Mucosa of stomach (tissue), 1 donor: ENCODE data around the gene HMGB1.

Experiments
- H3K27me3 ChIP-seq: one replicate; pipeline ENCODE4 v1.7.0; 2013; ENCODE audit warnings: mild to moderate bottlenecking, low read length; ENCODE audit not compliant: control insufficient read depth, insufficient read depth
- H3K36me3 ChIP-seq: one replicate; pipeline ENCODE4 v1.7.0; 2013; ENCODE audit warnings: low read length; ENCODE audit not compliant: control insufficient read depth, insufficient read depth
- H3K4me1 ChIP-seq: one replicate; pipeline ENCODE4 v1.7.0; 2013; ENCODE audit warnings: mild to moderate bottlenecking, low read length; ENCODE audit not compliant: control insufficient read depth, insufficient read depth
- H3K4me3 ChIP-seq: one replicate; pipeline ENCODE4 v1.7.0; 2013; ENCODE audit warnings: low read length
- H3K9ac ChIP-seq: one replicate; pipeline ENCODE4 v1.7.0; 2013; ENCODE audit warnings: mild to moderate bottlenecking, low read length, moderate library complexity
- H3K9me3 ChIP-seq: one replicate; pipeline ENCODE4 v1.7.0; 2013; ENCODE audit warnings: mild to moderate bottlenecking, low read length, moderate library complexity; ENCODE audit not compliant: control insufficient read depth
- donor health status: Pancreatic carcinoma.

The HMGB1 gene

DNA sequence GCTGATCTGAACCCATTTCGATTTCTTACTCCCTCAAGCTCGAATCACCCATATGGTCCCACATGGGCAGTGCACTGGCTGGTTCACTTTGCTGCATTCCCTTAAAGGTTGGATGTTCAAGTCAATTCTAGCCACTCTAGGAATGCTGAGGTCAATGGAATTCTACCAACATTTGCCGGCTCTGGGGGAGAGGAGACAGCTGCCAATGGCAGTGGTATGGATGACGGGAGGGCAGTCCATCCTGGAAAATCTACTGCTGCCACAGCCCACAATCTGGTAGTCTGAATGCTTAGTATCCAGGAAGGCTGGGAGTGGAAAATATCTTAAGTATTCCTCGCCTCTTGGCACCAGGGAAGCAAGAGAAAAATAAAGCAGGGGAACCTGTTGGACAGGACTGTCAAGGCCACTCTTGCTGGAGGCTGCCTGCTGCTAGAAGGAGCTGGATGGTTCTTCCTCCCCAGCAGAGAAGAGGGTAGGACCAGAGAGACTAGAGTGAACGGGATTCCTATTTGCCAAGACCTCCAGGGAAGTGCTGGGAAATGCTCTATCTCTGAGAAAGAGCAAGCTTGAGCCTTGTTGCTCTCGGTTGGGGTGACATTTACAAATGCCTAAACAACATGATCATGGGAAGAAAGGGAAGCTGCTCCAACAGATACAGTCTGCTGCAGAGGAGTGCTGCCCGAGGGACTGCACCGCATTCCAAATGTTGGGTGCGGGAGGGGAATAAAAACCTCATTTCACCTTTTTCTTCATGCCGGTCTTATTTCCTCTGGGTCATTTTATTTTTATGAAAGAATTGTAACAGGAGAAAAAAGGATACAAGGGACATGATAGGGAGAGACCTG, 20.7 kb upstream of the HMGB1 start:
- H3K36me3 ChIP-seq: no peaks in the 10 kb centered on the region
- no peaks in the 10 kb centered on the region for H3K27me3 ChIP-seq
- H3K9ac ChIP-seq: no peak overlapping the region
- no peak overlapping the region for H3K4me3 ChIP-seq
- no peaks in the 10 kb centered on the region for H3K4me1 ChIP-seq
- no peaks in the 10 kb centered on the region for H3K9me3 ChIP-seq

DNA sequence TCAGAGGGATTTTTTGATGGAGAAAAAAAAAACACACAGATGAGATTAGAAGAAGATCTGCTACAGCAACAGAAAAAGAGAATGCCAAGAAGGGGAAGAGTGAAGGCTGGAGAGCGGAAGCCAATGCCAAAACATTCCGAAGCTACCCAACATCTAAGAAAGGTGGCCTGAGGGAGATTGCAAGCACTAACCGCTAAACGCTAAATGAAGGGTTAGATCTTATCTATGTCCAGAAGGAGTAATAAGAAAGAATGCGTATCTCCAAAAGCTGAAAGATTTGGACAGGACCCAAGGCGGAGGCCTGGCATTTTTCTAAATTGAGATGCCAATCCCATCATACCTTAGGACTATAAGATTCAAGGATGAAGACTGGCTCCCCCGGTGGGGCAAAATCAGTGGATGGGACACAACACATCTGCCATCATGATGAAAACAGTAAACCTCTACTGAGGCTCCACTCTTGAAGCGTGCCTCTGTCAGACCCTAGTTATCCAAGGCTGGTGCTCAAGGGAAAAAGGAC, 15.6 kb upstream of the HMGB1 start:
- Histone ChIP-seq H3K27me3 (no peaks in the 10 kb centered on the region), H3K4me3 (no peak overlapping the region), H3K36me3 (no peaks in the 10 kb centered on the region), H3K4me1 (peaks cover 7% of the 10 kb centered on the region), H3K9me3 (no peaks in the 10 kb centered on the region), H3K9ac (no peak overlapping the region)

DNA sequence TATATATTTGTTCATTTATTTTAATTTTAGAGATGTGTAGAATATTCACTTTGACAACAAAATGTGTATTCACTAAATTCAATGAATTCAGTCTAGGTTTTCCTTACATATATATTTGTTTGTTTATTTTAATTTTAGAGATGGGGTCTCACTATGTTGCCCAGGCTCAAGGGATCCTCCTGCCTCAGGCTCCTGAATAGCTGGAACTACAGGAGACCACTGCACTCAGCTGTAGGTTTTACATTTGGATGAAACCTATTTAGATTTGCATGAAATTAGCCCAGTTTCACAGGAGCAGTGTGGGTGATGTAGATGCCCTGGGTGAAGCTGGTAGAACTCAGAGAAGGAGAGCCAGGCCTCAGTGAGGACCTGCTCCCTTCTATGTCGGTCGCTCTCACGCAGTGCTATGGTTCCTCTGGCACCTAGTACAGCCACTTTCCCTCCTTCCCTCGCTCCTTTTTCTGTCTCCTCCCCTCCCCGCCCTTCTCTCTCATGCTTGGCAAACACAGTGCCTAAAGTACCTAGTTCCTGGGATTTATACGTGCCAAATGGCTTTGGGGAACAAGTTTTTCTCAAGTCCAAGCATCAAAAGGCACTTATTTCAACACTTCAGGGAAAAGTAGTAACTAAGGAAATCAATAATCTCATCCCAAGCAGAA, 14.7 kb upstream of the HMGB1 start:
- Histone ChIP-seq H3K9me3 (no peaks in the 10 kb centered on the region), H3K36me3 (no peaks in the 10 kb centered on the region), H3K4me3 (no peak overlapping the region), H3K27me3 (no peaks in the 10 kb centered on the region), H3K4me1 (peaks cover 7% of the 10 kb centered on the region), H3K9ac (peak overlapping the region; percentile 14)

DNA sequence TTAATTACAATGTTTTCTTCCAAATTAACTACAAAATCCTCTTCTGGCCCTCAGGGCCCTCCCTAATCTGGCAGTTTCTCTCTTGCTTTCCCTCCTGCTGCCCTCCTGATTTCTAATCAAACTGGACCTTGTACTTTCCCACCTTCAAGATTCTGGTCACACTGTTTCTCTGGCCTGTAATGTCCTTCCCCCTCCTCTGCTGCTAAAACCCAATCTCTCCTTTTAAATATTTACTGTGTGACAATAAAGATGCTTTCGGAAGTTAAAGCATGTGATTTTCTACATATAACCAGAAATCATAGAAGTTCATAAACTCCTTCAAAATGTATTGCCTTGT, 14.1 kb upstream of the HMGB1 start:
- H3K27me3 ChIP-seq: no peaks in the 10 kb centered on the region

DNA sequence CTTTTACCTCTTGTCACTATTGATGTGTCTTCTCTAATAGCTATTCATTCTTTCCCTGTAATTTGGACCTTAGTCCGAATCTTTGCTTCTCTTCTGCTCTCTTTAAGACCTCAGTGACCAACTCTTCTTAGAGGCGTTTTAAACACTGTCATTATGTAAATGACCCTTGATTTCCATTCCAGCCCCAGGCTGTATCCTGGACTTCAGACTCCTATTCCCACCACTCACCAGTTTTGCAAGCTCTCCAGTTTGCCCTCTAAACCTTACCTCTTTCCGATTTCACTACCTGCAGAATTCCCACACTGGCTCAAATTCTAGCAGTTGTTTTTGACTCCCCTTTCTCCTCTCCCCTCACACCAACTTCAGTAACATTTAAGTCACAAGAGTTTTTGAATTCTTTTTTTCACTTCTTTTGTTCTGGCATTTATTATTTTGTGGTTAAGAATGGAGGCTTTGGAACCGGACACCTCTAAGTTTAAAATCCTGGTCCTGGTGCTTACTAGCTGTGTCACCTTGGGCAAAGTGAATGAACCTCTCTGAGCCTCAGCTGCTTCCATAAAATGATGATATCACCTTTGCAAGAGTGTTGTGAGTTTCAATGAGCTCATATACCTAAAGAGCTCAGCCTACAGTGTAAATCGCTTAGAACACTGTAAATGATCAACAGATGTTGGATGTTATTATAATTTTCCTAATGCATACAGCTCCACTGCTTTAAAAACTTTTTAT, 13.6 kb upstream of the HMGB1 start:
- no peaks in the 10 kb centered on the region for H3K27me3 ChIP-seq
- H3K36me3 ChIP-seq: no peaks in the 10 kb centered on the region
- no peaks in the 10 kb centered on the region for H3K9me3 ChIP-seq
- H3K4me3 ChIP-seq: no peak overlapping the region
- H3K4me1 ChIP-seq: peaks cover 7% of the 10 kb centered on the region
- no peak overlapping the region for H3K9ac ChIP-seq

More for the DNA sequence above, 14.1 kb upstream of the HMGB1 start:
- peaks cover 7% of the 10 kb centered on the region for H3K4me1 ChIP-seq
- no peak overlapping the region for H3K4me3 ChIP-seq
- H3K9me3 ChIP-seq: no peaks in the 10 kb centered on the region
- H3K36me3 ChIP-seq: no peaks in the 10 kb centered on the region
- no peak overlapping the region for H3K9ac ChIP-seq

DNA sequence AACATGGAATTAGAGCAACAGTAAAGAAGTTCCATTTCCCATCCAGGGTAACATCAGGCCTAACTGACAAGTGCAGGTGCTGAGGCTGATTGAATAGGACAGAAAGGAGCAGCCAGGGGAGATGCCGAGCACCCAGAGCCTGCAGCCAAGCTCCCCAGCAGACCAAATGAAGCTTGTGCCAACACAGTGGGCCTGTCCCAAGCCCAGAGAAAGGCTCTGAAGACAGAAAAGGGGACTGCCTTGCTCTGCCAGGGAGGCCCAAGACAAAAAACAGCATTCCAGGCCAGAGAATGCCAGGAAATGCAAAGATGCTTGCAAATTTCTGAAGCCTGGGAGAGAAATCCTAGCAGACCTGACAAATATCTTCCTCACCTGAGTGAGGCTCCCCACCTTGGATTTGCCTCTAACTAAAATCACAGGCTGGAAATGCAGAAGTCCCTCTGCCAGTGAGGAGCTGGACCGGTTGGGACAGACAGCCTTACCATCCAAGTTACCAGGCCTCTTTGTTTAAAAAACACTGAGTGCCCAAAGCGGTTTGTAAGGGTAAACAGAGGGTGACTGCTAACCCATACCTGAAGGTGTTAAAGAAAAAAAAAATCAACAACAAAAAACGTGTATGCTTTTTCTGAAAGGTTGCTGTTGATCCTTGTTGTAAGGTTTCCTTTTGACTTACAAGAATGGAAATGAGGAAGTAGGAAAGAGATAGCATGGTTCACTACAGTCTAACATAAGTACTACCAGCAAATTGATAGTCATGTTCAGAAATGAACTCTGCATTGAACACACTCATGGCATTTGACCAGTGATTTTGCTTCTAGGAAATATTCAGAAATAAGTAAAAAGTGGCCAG, 11.8 kb upstream of the HMGB1 start:
- no peaks in the 10 kb centered on the region for H3K9me3 ChIP-seq
- peaks cover 7% of the 10 kb centered on the region for H3K4me1 ChIP-seq
- H3K36me3 ChIP-seq: no peaks in the 10 kb centered on the region
- no peaks in the 10 kb centered on the region for H3K27me3 ChIP-seq
- H3K4me3 ChIP-seq: no peak overlapping the region
- H3K9ac ChIP-seq: no peak overlapping the region

DNA sequence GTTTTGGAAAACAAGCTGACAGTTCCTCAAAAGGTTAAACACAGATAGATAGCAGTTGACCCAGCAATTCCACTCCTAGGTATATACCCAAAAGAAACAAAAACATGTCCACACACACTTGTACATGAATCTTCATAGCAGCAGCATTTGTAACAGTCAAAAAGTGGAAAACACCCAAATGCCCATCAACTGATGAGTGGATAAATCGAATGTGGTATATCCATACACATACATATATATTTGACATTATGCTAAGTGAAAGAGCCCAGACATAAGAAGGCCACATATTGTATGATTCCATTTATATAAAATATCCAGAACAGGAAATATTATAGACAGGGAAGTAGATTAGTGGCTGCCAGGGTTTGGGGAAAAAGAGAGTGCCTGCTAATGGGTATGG, 7.9 kb upstream of the HMGB1 start:
- Histone ChIP-seq H3K27me3 (no peaks in the 10 kb centered on the region), H3K36me3 (no peaks in the 10 kb centered on the region), H3K4me3 (no peak overlapping the region), H3K9me3 (no peaks in the 10 kb centered on the region), H3K4me1 (no peaks in the 10 kb centered on the region), H3K9ac (no peak overlapping the region)

DNA sequence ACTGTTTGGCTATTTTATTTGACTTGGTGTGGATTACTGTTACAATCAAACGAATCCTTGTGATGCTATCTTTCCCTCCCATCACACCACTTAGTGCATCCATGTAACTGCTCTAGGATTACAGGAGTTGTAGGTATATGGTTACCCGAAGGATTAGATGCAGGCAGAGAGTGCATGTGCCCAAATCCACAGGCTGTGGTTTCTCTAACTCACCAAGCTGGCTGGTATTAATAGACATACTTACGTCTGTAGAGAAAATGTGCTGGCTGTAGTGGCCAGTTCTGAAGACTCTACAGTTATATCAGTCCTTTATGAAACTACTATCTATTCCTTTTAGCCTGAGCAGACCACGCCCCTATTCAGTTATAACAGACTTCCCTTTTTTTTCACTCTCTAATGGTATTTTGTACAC, 1.1 kb upstream of the HMGB1 start:
- Histone ChIP-seq H3K9me3 (no peaks in the 10 kb centered on the region), H3K36me3 (no peaks in the 10 kb centered on the region), H3K9ac (no peak overlapping the region), H3K4me1 (peaks cover 14% of the 10 kb centered on the region), H3K4me3 (no peak overlapping the region), H3K27me3 (no peaks in the 10 kb centered on the region)

DNA sequence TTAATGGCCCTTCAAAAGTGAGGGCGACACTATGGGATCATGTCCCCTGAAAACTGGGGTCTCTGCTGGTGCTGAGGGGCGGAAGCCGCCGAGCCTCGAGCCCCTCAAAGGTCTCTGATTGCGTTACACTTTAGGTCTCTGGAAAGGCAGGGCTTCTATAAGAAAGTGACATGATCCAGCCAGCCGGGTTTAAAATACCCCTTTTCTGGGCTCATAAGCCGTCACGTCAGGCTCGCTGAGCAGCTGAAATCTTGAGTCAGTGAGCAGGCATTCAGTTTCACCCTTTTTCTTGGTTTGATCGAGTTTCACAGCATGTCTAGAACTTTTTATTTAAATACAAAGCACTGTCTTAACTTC, 600 bp upstream of the HMGB1 start:
- no peak overlapping the region for H3K4me3 ChIP-seq
- no peaks in the 10 kb centered on the region for H3K36me3 ChIP-seq
- H3K4me1 ChIP-seq: peaks cover 14% of the 10 kb centered on the region
- H3K27me3 ChIP-seq: no peaks in the 10 kb centered on the region
- H3K9me3 ChIP-seq: no peaks in the 10 kb centered on the region
- no peak overlapping the region for H3K9ac ChIP-seq

DNA sequence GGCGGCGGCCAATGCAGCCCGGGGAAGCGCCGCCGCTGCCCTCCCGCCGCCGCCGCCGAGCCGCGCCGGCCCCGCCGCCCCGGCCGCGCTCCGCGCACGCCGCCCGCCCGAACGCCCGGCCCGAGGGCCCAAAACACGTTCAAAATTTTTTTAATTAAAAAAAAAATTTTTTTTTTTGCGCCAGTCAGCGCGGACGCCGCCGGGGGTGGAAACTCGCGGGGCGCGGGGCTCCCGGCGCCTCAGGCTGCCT, 468 bp downstream of the HMGB1 start:
- peak overlapping the region; percentile 96 for H3K9ac ChIP-seq

DNA sequence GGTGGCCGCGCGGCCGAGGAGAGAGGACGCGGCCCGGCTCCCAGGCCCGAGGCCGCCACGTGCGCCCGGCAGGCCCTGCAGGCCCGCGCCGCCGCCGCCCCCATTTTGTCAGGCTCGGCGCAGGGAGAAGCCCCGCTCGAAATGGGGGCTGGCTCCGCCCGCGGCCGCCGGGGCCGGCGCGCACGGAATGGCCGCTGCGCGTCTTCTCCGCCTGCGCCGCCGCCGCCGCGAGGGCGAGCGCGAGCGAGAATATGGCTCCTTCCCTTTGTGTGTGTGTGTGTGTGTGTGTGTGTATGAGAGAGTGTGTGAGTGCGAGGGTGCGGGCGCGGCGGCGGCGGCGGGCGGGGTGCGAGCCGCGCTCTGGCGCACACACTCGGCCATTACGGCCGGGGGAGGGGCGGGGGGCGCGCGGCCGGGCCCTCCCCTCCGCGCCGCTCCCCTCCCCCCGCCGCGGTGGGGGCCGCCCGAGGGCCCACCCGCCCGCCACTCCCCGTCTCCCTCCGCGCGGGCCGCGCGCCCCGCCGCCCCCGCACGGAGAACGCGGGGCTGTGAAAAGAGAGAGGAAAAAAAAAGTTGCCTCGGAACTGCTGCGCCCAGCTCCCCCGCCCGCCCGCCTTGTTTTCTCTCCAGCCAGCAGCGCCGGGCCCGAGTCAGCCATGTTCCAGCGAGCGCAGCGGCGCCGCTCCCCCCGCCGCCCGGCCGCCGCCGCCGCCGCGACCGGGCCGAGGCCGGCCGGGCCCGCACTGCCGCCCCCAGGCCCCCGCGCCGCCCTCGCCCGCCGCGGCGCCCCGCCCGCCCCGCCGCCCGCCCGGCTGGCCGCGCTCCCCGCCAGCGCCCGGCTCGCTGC, 1.0 kb downstream of the HMGB1 start:
- H3K4me1 ChIP-seq: peaks cover 14% of the 10 kb centered on the region
- H3K9ac ChIP-seq: peak overlapping the region; percentile 92
- H3K4me3 ChIP-seq: peak overlapping the region; percentile 5
- no peaks in the 10 kb centered on the region for H3K27me3 ChIP-seq
- H3K36me3 ChIP-seq: no peaks in the 10 kb centered on the region
- no peaks in the 10 kb centered on the region for H3K9me3 ChIP-seq

More for the DNA sequence above, 468 bp downstream of the HMGB1 start:
- Histone ChIP-seq H3K36me3 (no peaks in the 10 kb centered on the region), H3K9me3 (no peaks in the 10 kb centered on the region), H3K4me3 (peak overlapping the region; percentile 71), H3K27me3 (no peaks in the 10 kb centered on the region), H3K4me1 (peaks cover 14% of the 10 kb centered on the region)
